Fibroblast of skin of right biceps (primary cell): ENCODE results near the gene ART1.

ENCODE experiments used
- DNase-seq: peaks from one replicate; pipeline ENCODE4 v3.0.0-alpha.2; 2013

Gene ART1

GRCh38 chr11:3667149-3668035, 22.5 kb downstream of the ART1 start:
- no peak for DNase-seq

GRCh38 chr11:3669128-3669527, 24.2 kb downstream of the ART1 start:
- no peak for DNase-seq

- DNase-seq: no peak
Observed at GRCh38 chr11:3669742-3670183, 24.8 kb downstream of the ART1 start.

- DNase-seq: no peak
Observed at GRCh38 chr11:3671334-3672254, 26.7 kb downstream of the ART1 start, which contains the start of gene CHRNA10. Gene CHRNA10, minus strand, starts transcription at chr11:3671384. Its CDS starts 72 bp downstream, at chr11:3671312.

- DNase-seq: peak; percentile 66
Observed at GRCh38 chr11:3674189-3674588, 29.3 kb downstream of the ART1 start.

GRCh38 chr11:3675971-3676370, 31.0 kb downstream of the ART1 start:
- DNase-seq: no peak

- DNase-seq: no peak
Observed at GRCh38 chr11:3679077-3679476, 34.1 kb downstream of the ART1 start.

GRCh38 chr11:3683039-3683438, 38.1 kb downstream of the ART1 start:
- DNase-seq: no peak

- DNase-seq: no peak
Observed at GRCh38 chr11:3684129-3684818, 39.3 kb downstream of the ART1 start.

GRCh38 chr11:3684819-3685172, 39.9 kb downstream of the ART1 start:
- no peak for DNase-seq

- no peak for DNase-seq
Observed at GRCh38 chr11:3685923-3686322, 41.0 kb downstream of the ART1 start.

- peak; percentile 14 for DNase-seq
Observed at GRCh38 chr11:3686751-3687150, 41.8 kb downstream of the ART1 start.

- no peak for DNase-seq
Observed at GRCh38 chr11:3700410-3700809, 55.5 kb downstream of the ART1 start.

- no peak for DNase-seq
Observed at GRCh38 chr11:3700910-3701309, 56.0 kb downstream of the ART1 start.

- no peak for DNase-seq
Observed at GRCh38 chr11:3703383-3703782, 58.5 kb downstream of the ART1 start.

- peak; percentile 26 for DNase-seq
Observed at GRCh38 chr11:3707176-3707575, 62.2 kb downstream of the ART1 start.

GRCh38 chr11:3709977-3710376, 65.0 kb downstream of the ART1 start:
- no peak for DNase-seq

GRCh38 chr11:3710485-3711259, 65.7 kb downstream of the ART1 start:
- DNase-seq: peak; percentile 32

- no peak for DNase-seq
Observed at GRCh38 chr11:3712274-3712673, 67.3 kb downstream of the ART1 start.
